Activated naive CD4-positive, alpha-beta T cell (primary cell): Measurements from ENCODE around the gene OSER1.

Source experiments
- DNase-seq, 4 experiments: peaks; one replicate each; lab custom pipeline; 2025; lab: John Stamatoyannopoulos, UW

OSER1 gene

DNA sequence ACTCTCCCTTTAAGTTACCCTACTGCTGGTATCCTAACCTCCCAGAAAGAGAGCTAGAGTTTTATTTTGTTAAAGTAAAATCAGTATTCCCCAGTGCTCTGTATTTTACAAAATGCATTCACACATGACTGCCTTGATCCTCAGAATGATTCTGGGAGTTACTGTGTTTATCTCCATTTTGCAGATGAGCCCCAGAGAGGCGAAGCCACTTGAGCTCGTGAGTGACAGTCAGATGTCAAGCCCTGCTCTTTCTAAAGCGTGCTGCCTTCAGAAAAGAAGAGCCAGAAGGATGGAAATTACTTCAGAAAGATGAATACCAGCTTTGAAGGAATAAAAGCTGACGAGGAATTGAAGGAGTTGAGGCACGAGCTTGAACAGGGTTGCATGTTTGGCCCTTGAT, 14.1 kb upstream of the OSER1 start:
- DNase-seq, result no peak

DNA sequence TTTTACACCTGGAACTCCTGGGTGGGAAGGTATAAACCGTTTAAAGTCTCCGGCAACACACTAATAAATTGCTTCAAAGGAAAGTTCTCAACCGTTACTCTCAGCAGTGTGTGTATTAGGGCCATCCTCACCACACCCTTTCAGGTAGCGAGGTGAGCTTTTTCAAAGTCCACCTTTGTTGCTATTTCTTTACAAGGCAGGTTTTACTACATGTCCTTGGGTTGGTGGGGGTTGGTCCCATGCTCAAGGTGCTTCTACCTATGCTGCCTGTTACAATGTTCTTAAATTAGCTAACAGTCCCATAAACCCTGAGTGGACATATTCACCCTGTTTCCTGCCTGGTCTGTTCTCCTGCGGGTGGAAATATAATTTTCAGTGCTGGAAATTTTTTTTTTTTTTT, 13.2 kb upstream of the OSER1 start:
- no peak for DNase-seq

DNA sequence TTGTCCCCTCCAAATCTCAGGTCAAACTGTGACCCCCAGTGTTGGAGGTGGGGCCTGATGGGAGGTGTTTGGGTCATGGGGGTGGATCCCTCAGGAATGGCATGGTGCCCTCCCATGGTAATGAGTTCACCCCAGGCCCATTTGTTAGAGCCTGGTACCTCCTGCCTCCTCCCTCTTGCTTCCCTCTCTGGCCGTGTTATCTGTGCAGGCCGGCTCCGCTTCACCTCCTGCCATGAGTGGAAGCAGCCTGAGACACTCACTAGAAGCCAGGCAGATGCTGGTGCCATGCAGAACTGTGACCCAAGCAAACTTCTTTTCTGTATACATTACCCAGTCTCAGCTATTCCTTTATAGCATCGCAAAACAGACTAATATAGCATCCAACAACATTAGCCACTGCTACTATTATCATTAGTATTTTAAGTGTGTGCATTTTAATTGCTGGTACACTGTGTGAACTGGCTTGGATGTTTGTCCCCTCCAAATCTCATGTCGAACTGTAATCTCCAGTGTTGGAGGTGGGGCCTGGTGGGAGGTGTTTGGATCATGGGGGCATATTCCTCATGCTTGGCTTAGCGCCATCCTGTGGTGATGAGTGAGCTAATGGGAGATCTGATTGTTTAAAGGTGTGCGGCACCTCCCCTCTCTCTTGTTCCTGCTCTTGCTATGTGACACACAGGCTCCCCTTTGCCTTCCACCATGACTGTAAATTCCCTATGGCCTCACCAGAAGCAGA, 12.2 kb upstream of the OSER1 start:
- DNase-seq, result no peak

DNA sequence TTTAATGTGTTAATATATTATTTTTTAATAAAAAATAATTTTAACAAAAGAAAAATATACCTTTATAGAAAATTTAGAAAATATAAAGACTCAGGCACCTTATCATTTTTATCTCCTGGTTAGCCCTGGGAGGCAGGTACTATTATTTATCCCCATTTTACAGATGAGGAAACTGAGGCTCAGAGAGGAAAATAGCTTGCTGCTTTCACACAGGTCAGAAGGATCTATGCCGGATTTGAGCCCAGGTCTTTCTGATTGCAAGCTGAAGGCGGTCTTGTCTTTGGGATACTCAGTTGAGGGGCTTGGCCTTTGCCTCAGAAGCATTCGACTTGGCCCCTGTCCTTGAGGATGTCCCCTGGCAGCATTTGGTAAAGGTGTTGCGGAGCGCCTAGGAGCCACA, 11.5 kb upstream of the OSER1 start:
- DNase-seq, result no peak

DNA sequence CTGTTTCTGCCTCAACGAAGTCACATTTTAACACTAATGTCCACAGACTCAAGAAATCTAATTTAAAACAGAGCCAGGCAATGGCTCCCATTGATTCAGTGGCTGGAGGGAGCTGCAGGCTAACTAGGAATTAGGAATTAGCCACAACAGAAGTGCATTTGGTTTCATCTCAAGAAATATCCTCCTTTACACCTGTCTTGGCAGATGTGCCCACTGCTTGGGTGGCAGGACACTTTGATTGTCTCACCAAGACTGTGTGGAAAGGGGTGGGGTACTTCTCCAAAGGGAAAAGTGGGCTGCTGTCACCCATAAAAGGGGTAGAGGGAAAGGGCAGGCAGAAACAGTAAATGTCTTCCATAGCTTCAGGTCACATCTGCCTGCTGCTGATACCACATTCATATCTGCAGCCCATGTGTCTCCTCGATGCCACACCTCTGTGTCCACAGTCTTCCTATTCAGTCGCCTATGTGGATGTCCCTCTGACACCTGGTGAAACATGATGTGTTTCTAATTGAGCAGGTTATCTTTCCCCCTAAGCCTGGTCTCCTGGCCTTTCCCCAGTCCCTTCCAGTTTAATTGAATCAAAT, 10.9 kb upstream of the OSER1 start:
- no peak for DNase-seq

DNA sequence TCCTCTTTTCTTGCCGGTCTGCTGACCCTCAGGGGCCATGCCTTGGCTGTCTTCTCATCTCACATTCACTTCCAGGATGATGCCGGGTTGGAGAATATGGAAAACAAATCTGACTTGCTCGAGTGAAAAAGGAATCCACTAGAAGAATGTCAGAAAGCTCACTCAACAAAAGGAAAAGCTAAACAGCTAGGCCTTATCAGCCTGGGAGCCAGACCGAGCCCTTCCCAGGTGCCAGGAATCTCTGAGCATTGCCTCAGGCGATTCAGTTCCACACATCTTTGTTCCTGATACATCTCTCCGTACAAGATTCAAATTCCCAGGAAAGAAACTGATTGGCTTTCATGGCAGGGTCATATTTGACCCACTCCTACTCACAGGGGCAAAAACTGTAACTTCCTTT, 9.2 kb upstream of the OSER1 start:
- DNase-seq, result no peak

DNA sequence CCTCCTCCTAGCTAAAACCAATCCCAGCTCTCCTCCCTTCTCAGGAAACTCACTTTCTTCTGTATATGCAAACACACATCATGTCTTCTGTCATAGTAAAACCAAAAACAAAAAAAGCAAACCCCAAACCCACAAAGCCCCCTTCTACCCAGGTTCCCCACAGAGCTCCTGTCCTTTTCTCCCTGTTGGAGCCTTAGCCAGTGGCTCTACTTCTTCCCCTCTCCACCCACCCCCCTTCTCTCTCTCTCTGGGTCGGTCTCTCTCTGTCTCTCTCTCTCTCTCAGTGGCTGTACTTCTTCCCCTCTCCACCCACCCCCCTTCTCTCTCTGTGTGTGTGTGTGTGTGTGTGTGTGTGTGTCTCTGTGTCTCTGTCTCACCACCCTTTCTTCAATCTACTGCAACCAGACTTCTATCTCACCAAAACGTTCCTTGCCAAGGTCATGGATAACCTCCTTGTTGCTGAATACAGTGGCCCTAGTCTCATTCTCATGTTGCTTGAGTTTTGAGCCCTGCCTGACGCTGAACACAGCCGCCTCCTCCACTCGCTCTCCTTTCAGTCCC, 8.7 kb upstream of the OSER1 start:
- no peak for DNase-seq

DNA sequence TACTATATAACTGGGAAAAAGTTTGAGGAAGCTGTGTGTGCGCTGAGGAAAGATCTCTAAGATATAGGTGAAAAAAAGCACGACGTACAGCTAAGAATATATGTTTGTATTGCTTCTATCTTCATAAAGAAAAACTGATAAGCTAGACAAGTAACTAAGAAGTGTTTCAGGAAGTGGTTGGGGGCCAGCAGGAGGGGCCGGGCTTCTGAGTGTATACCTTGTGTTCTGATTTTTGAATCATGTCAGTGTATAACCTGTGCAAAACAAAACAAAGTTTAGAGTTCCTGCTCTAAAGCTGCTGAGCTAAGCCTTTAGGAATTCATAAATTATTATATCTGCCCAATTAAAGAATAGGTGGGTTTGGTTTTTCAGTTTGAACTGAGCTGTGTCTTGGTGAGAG, 7.9 kb upstream of the OSER1 start:
- DNase-seq, result peak in 2 of 4 experiments; percentile 22 to 60

DNA sequence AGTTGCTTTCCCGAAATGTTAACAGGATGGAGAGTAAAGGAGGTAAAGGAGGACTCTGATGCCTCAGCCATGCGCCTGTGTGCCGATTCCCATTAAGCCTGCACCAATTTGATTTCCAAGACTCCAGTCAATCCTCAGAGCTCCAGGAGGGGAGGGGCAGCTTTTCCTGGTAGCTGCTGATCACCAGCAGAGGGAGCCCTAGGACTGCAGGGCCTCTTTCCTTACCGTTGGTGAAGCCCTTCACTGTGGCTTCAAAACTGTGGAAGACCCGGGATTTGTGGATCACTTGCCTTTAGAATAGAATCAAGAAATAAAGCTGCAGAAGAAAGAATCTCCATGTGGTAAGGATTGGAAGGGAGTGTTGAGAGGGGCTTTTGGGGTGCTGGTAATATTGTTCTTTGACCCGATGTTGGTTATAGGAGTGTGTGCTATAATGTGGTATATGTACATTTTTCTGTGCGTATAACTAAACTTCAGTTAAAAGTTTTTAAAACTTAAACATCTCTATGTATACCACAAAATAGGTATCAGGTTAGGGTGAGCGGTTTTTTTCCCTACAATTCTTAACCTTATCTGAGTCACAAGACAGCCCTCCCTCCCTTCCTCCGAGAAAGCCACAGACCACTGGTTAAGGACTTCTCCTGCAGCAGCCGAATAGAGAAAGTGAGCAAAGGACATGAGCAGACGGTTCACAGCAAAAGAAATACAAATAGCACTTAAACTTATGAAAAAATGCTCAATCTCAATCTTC, 6.9 kb upstream of the OSER1 start:
- peak in 3 of 4 experiments; percentile 20 to 59 (median 52) for DNase-seq

DNA sequence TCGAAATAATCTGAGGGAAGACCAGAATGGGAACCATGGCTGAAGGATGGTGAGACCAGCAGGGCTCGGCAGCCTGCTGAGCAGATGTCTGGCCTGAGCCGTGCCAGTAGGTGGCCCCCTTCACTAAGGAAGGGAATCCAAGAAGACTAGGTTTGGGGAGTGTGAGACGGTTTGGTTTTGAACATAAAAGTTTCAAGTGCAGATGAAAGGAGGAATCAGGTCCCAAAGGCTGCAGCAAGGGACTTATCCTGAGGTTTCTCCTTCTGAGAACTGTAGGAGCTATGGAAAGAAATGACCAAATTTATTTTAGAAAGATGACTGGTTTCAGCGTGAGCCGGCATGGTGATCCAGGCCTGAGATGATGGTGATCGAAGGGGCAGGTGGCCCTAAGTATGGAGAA, 4.6 kb upstream of the OSER1 start:
- DNase-seq, result peak; percentile 18 to 69 (median 42)

DNA sequence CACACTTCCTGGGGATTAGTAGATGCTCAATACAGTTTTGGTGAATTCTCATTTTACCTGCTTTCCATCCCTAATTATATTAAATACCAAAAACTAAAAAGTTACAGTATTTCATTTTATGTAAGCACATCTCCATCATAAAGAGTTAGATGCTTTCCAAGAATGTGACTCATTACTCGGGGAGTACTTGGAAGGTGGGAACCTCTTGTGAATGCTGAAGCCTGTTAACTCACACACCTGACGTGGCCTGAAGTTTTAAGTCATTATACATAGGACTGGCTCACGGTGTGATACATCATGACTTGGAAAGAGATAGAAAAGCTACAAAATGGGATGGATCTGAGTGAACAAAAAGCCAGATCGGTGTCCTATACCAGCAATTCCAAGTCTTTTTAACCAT, 2.2 kb upstream of the OSER1 start:
- no peak for DNase-seq

DNA sequence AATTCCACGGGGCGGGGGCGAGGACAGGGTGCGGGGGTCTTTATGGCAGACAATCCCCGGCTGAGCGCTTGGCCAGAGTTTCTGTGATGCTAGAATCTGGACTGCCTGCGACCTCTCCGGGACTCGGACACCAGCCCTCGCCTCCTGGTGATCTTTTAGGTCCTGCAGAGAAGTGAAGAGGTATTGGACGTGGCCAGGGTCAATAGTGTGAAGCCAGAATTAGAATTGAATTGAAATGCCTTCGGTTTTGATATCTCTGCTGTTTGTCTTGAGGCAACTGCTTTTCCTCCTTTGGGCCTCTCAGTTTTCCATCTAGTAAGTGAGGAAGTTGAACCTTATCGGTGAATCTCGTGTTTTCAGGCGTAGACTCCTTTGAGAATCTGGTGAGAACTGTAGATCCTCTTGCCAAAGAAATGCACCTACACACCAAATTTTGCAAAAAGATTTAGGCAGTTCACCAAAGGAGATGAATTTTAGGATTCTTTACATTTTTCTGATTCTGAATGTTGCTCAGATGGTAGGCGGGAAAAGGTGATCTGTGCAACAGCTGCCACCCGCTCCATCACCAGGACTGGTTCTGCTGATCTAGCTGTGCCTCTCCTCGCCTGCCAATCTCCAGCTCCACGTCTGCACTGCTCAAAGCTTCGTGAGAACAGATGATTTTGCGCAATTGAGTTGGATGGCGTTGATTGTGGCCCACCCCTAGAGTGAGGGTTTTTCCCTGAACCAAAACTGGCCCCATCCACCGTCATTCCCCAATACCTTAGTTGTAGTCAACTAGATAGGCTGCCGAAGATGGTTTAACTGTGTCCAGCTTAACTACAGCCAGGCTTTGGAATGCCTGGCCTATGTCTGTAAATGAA, 837 bp upstream of the OSER1 start:
- DNase-seq, result no peak

DNA sequence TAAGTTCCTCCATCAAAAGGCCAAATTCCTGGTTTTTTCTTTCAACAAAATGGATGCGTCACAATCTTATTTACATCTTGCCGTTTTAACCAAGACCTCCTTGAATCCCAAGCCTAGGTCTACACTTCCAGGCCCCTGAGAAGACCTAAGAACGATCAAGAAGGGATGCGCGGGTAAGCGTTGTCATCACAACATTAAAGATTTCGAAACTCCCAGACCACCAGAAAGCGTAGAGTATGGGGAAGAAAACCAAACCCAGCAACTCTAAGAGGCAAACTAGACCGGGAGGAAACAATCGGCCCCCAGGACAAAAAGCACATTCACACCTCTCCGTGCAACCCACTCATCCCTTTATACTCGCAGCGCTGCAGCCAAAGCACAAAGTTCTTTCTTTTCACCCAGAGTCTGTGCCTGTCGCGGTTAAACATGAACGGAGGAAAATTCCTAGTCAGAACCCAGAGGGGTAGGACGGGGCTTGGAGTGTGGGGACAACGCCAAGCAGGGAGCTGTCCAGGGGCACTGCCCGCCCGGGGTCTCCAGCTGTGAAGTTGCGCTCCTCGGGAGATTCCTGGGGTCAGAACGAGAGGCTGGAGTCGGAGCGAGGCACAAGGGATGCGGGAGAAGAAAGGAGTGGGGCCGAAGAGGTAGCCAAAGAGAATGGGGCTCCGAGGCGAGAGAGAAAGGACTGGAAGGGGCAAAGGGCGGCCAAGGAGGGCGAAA, 725 bp downstream of the OSER1 start:
- no peak for DNase-seq

DNA sequence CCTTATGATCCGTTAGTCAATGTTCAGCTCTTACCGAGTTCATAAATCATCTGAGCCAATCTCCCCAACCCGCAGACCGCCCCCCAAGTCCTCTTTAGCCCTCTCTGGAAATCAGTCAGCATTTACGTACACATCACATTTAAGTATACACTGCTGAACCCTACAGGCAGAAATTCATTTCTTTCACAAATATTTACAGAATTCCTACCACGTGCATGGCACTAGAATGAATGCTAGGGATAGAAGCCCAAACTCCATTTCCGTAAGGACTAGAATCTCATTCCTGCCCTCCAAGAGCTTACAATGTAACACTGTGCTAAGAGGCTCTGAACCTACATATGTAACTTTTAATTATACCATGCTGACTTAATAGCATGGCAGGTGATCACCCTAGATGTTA, 1.8 kb downstream of the OSER1 start:
- DNase-seq, result no peak

DNA sequence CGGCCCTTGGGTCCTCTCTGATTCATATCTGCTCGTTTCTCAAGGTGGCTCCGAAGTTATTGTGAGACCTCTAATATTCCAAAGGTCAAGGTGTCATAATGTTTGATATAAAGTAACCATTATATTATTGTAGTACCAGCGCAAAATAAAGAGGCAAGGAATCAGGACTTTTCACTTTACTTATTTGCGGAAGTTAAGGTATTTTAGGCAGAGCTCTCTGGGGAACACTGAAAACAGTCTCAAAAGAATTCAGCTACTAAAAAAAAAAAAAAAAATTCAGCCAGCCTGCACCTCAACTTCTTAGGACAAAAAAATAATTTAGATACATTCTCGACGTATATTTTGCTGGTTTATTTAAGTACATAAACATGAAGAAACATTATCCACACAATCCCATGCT, 2.4 kb downstream of the OSER1 start:
- DNase-seq, result no peak

DNA sequence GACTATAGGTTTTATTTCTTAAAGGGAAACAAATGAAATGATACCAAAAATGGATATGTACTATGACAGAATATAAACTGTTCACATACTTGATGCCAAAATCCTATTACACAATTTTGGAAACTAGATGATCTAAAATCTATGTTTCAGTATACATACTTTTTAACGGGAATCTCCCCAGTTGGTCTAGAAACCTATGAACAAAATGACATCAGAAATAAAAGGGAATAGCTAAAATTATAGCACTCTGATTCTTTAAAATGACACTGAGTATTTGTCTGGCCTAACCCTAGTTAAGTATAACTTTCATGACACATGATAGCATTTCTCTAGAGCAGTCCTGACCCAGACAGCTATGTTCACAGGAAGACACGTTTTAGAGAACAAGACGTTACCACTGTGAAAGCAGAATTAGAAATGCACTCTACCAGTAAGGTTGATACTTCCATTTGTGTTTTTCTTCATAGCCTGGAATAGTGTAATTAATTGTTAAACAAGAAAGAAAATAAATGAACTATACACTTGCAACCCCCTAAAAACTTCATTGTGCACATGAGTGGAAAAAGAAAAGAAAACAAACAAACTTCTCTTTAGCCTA, 3.3 kb downstream of the OSER1 start:
- DNase-seq, result no peak

DNA sequence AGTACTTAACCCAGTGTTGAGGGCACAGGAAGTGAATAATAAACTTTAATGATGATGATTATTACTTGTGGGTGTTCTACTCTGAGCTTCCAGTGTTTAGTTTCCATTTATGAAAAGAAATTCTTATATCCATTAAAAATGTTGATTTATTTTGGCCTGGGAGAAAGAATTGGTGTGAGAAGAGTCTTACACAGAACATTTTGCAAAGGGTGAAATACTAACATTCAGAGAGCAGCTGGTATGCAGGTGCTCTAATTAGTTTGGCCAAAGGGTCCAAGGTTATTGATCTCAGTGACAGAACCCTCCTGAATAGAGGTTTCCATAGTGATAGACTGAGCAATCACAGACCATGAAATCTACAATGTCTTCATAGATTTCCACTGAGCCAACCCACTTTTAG, 4.4 kb downstream of the OSER1 start:
- no peak for DNase-seq

DNA sequence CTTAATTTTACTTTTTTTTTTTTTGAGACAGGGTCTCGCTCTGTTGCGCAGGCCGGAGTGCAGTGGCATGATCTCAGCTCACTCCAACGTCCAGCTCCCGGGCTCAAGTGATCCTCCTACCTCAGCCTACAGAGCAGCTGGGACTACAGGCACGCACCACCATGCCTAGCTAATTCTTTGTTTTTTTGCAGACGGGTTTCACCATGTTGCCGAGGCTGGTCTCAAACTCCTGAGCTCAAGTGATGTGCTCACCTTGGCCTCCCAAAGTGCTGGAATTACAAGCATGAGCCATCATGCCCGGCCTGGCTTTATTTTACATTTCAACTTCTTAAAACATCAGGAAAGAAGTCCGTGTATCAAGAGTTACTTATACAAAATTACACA, 5.7 kb downstream of the OSER1 start:
- no peak for DNase-seq

DNA sequence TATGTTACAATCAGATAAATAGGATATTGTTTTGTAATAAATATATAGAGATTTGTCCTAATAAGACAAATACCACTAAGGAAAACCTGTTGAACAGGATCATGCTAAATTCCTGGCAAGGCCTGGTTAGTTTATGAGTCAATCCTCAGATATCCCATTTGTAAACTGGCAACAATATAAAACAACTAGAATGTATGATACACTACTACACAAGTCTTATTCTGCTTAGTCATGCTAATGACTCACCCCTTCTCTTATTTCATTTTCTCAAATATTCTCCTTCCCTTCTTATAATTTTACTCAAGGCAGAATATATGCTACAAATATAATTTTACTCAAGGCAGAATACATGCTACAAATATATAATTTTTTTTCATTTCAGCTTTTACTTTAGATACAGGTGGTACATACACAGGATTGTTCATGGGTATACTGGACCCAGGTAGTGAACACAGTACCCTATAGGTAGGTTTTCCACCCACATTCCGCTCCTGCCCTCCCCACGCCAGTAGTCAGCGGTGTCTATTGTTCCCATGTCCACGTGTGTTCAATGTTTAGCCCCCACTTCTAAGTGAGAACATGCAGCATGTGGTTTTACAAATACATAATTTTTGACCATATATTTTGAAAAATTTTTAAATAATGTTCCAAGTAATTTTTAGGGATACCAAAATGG, 6.3 kb downstream of the OSER1 start:
- DNase-seq, result no peak

DNA sequence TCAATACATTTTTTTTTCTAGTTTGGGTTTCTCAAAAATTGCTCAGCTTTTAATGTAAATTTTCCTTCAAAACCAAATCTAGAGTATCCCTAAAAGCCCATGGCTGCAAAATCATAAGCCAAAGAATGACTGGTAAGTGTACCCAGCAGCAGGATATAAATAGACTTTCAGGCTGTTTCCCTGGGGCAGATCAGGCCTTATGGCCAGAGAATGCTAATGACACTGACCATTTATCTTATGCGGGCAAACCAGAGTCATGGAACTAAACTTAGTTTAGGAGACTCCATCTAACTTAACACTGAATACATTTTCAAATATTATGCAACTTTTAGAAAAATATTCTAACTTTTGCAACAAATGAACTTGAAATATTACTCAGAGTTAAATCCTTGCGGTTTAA, 7.4 kb downstream of the OSER1 start:
- no peak for DNase-seq
